ENCODE measurements around the gene ACKR1.
A peak's percentile ranks its signal among the peaks of the same experiment; 100 is the strongest.

ACKR1 gene

GRCh38 chr1:159187647-159188374 is 16.9 kb upstream of the ACKR1 start:
- DNase-seq: no peak

DNA sequence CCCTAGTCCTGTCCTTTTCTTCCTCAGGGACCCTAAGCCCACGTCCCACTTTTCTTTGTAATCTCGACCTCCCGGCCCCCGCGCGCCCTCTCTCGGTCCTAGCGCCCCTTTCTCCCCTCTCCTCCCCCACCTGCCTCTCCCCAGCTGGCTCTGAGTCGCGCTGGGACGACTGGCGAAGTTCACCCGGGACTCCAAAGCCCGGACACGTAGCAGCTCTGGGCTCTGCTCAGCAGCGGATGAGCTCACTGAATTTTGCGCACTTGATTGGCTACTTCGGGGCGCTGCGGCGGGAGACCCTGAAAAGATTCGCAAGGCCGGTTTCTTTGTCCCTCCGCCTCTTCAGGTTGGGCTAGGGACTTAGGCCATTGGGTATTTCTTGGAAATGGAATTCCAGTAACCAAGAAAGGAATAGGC is 16.3 kb upstream of the ACKR1 start:
- DNase-seq: peak; percentile 57

DNA sequence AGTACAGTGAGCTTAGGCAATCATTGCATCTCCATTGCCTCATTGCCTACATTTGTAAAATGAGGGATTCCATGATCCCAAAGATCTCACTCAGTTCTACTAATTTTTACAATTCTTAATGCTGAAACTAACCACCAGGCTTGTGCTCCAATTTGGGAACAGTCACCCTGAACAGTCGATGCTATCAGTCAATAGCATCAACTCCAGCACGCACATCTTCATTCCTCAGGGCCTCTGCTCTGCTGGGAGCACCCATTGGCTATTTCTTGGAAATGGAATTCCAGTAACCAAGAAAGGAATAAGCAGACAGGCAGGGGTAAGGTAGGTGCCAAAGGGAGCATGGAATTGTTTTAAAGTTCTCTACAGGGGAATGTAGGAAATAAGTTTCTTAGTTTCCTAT is 14.2 kb upstream of the ACKR1 start:
- DNase-seq: no peak

DNA sequence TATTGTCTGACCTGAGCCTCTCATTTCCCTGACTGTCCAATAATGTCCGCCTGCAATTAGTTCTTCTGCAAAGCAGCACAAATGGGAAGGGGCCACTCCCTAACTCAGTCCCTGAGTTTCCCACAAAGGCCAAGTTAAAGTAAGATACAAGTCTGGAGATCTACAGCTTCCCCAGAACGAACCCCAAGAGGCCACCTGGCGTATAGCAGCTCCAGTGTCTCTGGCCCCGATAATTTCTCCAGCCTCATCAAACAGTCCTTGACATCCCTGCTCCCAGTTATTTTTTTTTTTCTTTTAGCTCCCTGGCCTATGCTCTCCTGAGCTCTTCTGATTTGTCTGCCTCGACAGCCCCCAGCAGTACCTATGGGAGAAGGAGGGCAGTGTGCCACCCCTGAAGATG is 8.1 kb upstream of the ACKR1 start:
- DNase-seq: no peak

GRCh38 chr1:159197561-159198557 is 6.8 kb upstream of the ACKR1 start:
- peak; percentile 39 for DNase-seq

DNA sequence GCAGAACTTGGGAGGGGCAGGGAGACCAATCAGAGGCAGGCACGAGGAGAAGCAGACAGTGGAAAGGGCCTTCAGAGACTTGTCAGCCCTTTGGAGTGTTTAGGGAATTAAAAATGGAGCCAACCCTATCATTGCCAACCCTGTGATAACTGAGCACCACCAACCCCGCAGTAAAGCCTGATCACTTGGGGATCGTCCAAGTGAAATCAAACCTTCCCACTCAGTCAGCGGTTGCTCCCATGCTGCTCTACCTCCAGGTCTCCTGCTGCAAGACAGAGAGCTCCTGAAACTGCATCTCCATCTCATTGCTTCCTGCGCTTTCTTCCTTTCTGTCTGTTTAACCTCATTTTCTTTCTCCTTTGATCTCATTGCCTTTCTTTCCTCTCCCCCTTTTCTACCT is 4.8 kb upstream of the ACKR1 start:
- DNase-seq: no peak

GRCh38 chr1:159200769-159201168 is 3.9 kb upstream of the ACKR1 start:
- no peak for DNase-seq

- DNase-seq: no peak
These were observed 3.0 kb upstream of the ACKR1 start for GRCh38 chr1:159201642-159202041.

- no peak for DNase-seq
These were observed 1.1 kb upstream of the ACKR1 start for GRCh38 chr1:159203610-159204009.

- no peak for DNase-seq
These were observed 550 bp downstream of the ACKR1 start for GRCh38 chr1:159205225-159205624.

DNA sequence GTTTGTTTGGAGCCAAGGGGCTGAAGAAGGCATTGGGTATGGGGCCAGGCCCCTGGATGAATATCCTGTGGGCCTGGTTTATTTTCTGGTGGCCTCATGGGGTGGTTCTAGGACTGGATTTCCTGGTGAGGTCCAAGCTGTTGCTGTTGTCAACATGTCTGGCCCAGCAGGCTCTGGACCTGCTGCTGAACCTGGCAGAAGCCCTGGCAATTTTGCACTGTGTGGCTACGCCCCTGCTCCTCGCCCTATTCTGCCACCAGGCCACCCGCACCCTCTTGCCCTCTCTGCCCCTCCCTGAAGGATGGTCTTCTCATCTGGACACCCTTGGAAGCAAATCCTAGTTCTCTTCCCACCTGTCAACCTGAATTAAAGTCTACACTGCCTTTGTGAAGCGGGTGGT is 1.4 kb downstream of the ACKR1 start:
- no peak for DNase-seq

DNA sequence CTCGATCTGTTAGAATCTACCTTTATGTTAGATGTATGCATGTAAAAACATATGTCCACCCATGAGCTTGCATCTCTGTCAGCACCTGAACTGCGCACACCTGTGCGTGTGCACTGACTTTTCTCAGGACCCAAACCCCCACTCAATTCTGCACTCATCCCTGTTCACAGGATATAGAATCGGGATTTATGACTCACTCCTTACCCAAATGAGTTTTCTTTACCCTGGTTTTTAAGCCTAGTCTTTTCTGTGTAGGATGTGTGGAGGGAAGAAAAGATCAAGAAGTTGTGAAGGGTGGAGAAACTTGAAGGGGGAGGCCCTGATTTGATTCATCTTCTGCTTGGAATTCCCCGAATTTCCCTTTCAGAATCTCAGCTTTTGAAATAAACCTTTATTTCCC is 2.4 kb downstream of the ACKR1 start:
- DNase-seq: no peak

- no peak for DNase-seq
These were observed 3.1 kb downstream of the ACKR1 start for GRCh38 chr1:159207774-159208173.

DNA sequence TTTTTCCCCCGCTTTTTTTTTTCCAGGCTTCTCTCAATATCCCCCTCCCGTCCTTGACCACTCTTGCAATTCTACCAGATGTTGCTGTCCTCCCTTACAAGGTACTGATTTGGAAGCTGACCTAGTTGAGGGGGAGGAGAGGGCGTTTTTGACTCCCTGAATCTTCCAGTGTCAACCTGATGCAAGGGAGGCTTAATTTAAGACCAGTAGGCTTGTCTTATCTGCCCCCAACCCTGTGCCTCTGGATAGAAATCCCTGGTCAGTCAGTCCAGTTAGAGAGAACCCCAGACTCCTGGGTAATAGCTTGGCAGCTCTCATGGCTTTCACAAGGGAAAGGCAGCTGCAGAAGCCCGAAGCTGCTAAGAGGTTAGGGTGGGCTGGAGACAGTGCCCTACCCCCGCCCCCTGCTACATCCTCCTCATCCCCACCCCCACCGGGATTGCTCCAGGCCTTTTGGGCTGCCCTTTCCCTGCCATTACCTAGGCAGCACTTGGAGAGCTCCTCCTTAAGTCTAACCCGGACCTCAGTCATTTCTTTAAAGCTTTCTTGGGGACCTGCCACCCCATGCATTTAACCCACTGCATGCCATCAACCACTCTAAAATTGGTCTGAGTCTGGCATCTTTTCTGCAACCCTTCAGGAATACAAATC is 3.6 kb downstream of the ACKR1 start:
- DNase-seq: no peak

DNA sequence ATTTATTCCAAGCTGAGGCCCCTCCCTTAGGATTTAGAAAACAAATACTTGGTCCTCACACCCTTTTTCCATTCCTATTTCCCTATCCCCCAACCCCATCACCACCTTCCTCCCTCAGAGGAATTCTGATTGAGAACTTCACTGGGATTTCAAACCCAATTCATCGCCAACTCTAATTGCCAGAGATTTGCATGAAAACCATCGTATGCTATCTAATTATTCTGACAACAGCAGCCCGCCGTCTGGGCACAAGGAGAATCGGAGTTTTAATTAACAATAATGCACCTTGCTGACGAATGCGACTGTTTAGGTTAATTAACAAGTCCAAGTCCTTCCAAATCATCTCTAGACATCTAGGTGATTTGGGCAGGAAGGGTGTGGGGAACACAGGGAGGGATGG is 4.4 kb downstream of the ACKR1 start:
- DNase-seq: no peak

DNA sequence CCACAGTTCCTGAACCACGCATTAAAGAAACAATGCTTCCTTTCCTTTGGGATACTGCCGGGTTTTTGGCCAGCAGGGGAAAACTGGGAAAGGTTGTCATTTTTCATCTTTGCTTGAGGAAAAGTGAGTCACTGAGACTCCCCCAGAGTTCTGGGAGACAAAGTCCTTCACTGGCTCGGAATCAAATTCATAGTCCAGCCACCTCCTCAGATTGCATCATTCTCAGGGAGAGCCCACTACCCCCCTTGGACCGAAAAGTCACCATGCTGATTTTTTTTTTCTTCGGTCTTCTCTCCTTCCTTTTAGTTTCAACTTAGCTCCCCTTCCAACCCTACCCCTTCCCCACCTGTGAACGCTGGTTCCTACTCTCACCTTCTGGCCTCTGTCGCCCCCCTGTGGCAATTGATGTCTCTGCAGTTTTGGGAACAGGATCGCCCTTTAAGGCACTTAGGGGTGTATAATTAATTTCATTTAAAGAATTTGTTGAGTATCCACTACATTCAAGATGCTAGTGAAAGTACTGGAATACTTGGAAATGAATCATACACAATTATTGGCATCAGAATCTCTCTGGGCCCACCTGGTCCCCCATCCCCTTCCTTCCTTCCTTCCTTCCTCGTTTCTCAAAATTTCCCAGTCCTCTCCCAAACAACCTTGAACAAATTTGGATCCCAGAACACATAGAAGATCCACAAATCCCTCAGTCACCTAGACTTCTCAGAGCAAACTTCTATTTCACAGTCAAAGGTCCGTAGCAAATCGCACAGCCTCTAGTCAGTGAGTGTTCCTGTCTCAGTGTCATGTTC is 6.9 kb downstream of the ACKR1 start:
- peak; percentile 23 for DNase-seq

DNA sequence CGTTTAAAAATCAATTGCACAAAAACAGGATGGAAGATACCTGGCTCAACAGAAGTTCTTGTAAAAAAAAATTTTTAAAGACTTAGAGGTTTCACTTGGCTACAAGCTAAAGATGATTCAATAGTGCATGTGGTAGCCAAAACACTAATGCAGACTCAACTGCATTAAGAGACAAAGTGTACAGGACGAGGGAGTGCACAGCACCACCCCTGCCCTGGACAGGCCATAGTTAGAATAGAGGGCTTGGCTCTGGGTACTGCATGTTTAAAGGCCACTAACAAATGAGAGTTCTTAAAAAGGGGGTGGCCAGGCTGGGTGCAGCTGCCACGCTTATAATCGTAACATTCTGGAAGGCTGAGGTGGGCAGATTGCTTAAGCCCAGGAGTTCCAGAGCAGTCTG is 7.9 kb downstream of the ACKR1 start:
- no peak for DNase-seq

DNA sequence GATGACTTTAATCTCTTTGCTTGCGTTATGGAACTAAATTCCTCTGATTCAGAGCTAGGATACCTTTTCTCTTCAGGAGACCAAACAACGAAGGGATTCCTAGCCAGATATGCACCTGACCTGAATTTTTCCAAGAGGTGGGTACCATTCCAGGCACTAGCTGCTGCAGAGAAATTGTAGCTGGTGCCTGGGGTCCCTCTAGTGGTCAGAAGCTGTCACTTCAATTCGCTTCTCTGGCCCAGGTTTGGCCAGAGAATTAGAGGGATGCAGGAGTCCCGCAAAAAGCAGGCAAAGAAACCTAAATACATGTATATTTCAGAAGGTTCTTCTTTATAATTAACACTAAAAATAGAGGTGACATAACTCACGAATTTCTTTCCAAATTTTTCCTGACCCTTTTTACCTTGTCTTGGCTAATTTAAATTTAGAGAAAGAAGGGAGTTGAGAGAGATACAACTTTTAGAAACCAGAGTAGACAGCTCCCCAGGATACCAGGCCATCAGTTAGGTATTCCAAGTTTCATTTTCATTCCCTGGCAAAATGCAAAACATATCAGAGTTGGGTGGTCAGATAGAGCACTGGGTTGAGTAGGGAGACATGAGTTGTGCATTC is 9.6 kb downstream of the ACKR1 start:
- no peak for DNase-seq

GRCh38 chr1:159218649-159219636 is 14.3 kb downstream of the ACKR1 start:
- no peak for DNase-seq

DNA sequence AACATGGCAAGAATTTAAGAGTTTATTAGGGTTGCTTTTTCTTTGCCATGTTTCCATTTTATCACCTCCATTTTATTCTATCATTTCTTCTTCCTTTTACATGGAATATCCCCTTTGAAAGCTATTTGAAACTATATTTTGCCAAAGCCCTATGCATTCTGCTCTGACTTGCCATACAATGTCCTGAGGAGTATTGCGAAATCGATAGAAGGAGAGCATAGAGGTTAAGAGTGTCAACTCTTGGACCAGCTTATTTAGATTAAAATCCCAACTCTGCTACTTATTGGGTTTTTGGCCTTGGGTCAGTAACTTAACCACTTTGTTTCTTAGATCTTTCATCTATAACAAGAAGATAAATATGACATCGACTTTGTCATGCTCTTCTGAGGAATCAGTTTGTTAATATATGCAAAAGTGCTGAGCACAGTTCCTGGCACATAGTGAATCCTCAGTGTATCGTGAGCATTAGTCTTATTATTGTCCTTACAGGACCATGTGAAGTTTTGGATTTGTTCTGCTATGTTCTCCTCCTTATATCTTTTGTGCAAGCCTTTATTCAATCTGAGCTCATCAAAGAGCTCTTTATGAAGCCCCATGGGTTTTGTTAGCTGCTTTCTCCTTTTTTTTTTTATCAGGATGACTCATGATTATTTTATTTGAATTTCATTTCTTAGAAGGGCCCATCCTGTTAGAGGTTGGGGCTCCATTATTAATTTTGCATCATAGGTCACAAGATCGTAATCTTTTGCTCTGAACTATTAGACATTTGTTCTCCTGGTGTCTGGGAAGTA is 17.6 kb downstream of the ACKR1 start:
- no peak for DNase-seq

Data from CD4-positive, alpha-beta T cell treated with Interferon gamma for 1 hour (primary cell).